8988T (cell line): ENCODE results near the gene SBK1.
"Not testable (repeated sequence)": the region's sequence is repeated elsewhere in the genome, so short reads cannot be mapped to it uniquely, and the experiment has no call there.

Experiments used
- DNase-seq: peaks from one replicate; pipeline ENCODE4 v3.0.0; 2011

Gene SBK1

DNA sequence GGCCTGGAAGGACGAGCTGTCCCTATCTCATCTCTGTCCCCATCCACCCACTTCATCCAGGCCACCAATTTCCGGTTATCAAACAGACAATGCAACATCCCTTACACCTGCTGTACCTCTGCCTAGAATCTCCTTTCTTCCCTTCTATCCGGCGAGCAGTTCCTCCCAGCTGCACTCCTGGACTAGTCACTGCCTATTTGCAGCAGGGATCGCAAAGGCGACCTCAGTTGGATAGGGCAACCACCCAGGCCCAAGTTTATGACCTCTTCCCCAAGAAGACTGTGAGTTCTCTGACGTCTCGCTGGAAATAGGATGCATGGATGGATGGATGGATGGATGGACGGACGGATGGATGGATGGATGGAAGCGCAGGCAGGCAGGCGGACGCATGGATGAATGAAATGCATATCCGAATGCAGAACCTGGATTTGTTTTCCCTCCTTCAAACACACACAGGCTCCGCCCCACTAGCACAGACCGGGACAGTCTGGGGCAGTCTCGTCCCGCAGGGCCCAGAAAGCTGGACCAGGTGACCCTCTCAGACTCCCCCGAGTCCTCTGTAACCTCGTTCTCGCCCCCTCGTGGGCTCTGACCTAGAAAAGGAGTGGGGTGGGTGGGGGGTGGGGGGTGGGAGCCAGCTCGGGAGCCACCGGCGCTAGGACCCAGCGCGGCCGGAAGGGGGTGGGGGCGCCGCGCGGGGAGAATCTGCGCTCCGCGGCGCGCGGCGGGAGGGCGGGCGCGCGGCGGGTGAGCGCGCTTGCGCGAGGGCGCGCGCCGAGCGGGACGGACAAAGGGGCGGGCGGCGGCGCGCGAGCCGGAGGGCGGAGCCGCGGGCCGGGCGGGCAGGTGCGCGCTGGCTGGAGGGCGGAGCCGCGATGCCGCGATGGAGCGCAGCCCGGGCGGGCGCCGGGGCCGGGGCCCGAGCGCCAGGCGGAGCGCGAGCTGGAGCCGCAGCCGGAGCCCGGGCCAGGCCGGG, at the start of gene SBK1:
TSS of gene SBK1 (plus strand) at position 875 of the 976 bp plus-strand sequence. CDS start 24,867 bp downstream, outside the sequence.
- DNase-seq: peak; percentile 92

DNA sequence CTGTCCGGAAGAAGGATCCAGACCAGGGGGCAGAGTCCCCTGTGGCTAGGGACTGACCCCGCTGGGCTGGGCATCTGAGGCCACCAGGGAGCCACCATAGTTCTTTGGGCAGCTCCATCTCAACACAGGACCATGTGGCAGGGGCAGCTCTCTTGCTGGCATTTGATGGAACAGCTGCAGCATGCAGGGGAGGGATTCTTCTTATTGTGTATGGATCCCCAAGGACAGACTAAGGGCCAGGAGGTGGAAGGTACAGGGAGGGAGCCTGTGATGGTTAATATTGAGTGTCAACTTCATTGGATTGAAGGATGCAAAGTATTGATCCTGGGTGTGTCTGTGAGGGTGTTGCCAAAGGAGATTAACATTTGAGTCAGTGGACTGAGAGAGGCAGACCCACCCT, 42.8 kb upstream of the SBK1 start:
- DNase-seq: not testable (repeated sequence)

DNA sequence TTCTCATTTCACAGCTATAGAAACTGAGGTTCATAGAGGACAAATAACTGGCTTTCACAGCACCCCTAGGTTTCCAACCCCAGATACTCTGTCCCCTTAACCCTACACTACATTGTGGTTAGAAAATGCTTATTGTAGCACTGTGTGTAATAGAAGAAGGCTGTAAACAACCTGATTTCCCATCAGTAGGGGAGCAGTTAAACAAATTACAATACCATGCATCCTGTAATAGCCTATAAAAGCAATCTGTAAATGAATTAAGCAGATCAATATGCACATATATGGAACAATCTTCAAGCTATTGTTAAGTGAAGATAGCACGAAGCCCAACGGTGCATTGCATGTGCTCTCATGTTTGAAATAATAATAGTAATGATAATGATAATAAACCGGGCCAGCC, 41.3 kb upstream of the SBK1 start:
- DNase-seq: no peak

DNA sequence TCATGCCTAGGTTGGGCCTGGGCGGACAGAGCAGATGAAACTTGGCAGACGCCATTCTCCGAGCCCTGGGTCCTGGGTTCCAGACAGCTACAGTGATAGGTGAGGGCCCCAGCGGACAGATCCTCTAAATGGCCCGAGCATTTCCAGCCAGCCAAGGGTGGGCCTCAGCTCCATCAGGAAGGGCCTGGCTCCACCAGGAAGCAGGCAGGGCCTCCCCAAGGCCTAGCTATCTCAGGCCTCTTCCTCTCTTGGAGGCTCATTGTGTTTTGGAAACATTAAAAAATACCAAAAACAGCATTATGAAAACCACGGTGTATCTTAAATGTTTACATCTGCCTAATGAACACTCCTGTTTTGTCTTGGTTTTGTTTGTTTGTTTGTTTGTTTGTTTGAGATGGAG, 38.2 kb upstream of the SBK1 start:
- no peak for DNase-seq

DNA sequence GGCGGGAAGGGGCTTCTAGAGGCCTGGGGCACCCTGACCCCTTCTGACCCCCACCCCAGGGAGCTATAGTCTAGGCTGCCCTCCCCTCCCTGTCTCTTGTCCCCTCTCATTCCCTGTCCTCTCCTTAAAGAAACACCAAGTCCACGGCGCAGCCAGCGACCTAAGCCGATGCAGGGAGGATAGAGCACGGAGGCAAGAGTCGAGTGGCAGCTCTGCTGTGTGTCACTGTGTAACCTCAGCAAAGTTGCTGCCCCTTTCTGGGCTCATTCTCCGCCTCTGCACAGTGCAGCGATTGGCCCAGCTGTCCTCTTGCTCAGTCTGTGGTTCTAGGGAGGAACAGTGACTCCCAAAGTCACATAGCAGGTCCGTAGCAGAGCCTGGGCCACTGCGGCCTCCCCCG, 36.5 kb upstream of the SBK1 start:
- DNase-seq: no peak

DNA sequence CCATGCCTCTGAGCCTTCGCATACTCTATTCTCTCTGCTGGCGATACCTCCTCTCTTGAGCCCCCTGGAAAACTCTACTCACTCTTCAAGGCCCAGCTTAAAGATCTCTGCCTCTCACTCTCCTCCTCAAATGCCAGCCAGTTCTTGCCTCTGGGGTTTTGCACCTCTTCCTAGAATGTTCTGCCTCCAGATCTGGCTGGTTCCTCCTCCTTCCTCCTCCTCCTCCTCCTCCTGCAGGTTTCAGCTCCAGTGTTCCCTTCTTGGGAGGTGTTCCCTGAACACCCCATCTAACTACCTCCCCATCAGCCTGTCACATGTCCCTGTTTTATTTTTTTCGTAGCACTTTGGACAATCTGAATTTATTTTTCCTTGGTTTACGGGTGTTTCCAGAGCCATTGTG, 35.1 kb upstream of the SBK1 start:
- no peak for DNase-seq

DNA sequence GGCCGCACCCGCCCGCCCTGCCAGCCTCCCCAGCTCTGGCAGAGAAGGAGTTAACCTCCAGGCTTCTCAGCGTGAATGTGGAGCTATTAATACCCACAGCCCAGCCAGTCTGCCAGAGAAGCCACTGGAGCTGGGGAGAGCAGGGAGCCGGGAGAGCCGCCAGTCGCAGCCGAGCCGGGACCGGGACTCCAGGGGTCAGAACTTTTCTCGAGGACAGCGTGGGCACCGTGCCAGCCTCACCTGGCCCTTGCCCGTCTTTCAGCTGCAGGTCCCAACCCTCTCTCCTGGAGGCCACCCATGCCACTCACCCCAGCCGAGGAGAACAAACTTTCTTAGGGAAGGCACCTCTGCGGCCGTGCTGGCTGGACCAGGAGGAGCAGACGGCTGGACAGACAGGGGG, 33.8 kb upstream of the SBK1 start:
- DNase-seq: no peak

DNA sequence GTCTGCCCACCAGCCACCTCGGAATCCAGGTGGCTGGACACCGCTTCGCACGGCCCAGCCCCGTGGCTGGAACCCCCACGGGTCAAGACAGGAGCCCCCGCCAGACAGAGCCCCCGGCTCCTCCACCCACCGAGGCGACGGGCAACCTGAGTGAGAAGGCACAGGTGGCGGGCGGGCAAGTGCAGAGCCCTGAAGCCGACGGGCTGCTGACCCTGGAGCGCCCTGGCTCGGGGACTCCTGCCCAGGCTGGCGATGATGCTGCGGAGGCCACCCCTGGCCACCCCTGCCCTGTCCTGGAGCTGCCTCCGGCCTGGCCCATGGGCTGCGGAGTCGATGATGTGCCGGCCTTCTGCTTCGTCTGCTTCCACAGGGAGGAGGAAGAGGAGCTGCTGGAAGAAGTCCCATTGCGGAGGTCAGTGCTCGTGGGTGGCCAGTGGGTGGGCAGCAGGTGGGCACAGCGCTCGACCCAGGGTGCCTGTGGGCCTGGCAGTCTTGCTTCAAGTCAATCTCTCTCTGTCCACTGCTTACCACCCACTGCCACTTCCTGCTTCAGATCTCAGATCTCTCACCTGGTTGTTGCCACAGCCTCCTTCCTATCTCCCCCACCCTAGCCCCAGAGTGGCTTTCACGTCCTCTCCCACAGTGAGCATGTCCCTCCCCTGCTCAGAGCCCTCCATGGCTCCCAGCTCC, 33.1 kb upstream of the SBK1 start:
- DNase-seq: no peak

DNA sequence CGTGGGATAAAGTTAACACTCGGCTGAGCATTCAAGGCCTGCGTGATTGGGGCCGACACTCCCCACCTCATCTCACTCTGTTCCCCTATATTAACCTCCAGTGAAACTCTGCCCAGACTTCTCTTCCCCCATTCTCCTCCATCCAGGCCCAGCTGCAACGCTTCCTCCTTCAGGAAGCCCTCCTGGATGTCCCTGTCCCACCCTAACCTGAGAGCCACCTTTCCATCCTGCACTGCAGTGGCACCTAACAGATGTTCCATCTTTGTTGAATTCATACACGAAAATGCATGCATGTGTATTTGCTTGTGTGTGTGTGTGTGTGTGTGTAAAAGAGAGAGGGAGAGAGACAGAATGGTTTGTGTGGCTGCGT, 32.6 kb upstream of the SBK1 start:
- DNase-seq: no peak

DNA sequence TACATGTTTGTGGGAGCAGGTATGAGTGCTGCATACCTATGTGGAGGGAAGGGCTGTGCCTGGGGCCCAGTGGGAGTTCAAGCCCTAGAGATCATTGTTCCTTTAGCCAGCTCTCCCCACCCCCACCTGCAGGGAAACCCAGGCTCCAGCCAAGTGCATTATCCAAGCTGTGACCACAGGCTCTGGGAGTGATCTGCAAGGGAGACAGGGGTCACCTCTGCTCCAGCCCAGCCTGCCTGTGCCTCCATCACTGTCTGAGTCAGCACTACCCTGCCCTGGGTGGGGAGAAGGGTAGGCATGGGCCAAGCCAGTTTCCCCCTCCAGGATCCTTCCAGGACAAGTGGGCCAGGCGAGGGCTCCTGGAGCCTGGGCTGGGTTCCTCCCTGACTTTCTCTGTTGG, 32.1 kb upstream of the SBK1 start:
- no peak for DNase-seq

DNA sequence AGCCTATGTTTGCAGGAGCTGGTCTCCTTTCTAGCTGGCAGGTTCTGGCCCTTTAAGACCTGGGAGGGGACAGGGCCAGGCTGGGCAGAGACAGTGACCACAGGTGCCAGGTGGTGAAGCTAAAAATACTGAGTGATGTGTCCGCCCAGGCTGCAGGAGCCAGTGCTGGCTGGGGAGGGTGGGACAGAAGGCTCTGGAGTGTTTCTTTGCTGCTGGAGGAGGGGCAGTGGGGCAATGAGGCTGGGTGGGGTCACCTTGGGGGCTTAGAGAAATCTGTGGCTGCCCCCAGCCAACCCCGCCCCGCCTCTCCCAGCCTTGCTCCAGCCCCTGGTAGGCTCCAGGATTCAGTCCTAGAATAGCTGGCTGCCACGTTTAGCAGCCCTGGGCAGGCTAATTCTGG, 30.4 kb upstream of the SBK1 start:
- DNase-seq: no peak

DNA sequence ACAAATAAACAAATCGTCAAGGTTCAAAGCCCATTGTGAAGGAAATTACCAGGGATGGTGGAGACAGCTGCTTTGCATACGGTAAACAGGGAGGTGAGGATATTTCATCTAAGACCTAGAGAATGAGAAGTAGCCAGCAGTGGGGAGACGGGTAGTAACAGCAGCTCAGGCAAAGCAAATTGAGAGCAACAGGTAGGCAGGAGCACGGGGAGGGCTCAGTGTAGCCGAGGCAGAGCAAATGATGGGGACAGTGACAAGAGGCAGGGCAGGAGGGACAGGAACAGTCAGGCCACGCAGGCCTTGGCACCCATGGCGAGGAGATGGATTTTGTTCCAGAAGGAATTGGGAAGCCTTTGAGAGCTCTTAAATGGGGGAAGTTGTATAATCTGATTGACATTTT, 29.0 kb upstream of the SBK1 start:
- no peak for DNase-seq

DNA sequence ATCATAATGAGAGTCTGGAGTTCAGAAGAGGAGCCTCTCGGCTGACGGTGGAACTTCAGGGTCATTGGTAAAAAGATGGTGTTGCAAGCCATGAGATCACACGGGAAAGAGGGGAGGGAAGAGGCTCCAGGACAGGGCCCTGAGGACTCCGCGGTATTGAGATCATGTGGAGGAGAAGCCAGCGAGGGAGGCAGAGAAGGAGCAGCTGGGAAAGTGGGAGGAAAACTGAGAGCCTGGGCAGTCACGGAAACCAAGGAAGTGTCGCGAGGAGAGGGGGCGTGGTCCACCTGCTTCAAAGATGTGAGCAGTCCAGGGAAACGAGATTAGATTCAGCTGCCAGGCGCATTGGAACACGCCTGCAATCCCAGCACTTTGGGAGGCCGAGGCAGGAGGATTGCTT, 27.7 kb upstream of the SBK1 start:
- DNase-seq: no peak

DNA sequence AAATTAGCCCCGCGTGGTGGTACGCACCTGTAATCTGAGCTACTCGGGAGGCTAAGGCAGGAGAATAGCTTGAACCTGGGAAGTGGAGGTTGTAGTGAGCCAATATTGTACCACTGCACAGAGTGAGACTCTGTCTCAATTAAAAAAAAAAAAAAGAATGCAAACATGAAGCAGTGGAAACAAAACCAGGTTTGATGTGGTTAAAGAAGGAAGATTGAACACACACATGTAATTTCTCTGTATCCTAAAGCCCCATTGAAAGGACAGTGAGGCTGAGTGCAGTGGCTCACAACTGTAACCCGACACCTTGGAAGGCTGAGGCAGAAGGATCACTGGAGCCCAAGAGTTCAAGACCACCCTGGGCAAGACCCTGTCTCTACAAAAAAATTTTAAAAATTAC, 26.5 kb upstream of the SBK1 start:
- DNase-seq: no peak

DNA sequence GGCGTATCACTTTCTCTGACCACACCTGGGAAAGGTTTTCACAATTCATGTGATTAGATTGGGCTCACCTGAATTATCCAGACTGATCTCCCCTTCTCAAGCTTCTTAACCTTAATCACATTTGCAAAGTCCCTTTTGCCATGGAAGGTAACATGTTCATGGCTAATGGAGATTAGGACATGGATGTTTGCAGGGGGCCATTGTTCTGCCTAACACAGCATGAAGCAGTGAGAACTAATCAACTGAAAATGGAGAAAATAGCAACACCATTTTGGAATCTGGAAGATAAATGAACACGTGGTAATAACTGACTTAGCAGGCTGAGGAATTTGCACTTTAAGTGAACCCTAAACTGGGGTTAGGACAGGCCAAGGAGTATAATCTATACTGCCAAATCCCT, 25.0 kb upstream of the SBK1 start:
- DNase-seq: no peak

DNA sequence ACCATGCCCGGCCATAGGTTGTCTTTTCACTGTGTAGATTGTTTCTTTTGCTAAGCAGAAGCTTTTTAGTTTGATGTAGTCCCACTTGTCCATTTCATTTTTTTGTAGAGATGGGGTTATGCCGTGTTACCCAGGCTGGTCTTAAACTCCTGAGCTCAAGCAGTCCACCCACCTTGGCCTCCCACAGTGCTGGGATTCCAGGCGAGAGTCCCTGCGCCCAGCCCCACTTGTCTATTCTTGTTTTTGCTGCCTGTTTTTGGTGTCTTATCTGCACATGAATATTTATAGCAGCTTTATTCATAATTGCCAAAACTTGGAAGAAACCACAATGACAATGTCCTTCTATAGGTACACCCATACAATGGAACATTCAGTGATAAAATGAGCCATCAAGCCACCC, 18.8 kb upstream of the SBK1 start:
- no peak for DNase-seq

DNA sequence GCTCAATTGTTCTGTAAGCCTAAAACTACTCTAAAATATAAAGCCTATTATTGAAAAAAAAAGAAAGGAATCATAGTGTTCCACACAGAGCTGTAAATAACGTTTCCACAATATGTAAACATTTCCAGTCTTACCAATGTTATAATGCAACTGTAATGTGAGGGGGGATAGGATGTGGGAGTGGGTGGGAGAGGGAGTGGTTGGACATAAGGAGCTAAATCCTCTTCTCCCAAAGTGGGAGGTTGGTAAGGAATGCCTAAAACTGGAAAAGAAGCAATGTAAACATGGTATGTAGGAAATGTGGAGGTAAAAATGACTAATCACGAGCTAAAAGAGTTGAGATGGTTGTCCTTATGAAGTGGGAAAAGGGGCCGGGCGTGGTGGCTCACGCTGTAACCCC, 17.6 kb upstream of the SBK1 start:
- no peak for DNase-seq

DNA sequence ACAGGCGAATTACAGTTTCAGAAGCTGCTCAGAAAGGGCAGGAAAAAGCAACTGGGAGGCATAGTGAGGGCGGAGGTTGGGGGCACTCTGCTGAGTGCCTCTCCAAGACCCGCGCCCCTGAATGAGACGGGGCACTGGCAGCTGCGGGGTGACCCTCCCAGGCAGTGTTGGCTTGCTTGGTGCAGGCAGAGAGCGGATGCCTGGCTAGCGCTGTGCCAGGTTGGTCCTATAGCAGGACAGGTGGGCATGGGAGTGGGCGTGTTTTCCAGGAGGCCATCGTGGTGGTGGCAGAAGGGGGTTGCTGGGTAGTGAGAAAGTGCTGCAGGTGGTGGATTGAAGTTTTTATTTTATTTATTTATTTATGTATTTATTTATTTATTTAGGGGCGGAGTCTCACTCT, 16.0 kb upstream of the SBK1 start:
- no peak for DNase-seq

DNA sequence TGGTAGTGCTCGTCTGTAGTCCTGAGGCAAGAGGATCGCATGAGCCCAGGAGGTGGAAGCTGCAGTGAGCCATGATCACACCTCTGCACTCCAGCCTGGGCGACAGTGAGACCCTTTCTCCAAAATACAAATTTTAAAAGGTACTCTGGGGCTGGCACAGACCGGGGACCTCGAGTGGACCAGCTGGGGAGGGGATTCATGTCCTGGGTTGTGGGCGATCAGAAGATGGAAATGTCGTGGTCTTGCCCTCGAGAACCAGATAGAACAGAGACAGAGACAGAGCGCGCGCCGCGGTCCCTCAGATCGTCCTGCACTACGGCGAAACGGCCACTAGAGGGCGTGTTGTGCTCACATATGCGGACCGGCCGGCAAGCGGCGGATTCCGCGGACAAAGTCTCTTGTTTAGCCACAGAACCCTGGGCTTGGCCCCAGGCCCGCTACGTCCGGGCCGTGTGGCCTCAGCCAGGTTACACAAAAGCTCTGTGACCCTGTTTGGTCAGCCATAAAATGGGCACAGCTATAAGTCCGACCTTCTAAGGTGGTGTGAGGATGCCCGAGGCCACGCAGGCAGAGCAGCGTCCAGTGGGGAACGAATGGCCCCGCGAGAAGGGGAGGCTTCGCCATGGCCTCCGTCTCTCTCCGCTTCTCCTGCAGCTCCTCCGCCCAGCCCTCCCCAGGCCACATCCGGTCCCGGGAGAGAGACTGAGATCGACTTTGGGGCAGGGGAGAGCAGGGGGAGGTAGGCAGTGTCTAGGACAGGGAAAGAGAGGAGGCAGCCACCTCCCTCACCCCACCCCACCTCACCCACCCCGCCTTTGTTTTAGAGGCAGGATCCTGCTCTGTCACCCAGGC, 14.6 kb upstream of the SBK1 start:
- peak; percentile 59 for DNase-seq

DNA sequence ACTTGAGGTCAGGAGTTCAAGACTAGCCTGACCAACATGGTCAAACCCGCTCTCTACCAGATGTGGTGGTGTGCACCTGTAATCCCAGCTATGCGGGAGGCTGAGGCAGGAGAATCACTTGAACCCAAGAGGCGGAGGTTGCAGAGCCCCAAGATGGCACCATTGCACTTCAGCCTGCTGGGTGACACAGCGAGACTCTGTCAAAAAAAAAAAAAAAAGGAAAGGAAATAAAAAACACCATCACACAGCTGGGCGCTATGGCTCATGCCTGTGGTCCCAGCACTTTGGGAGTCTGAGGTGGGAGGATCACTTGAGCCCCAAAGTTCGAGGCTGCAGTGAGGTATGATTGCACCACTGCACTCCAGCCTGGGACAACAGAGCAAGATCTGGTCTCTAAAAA, 13.3 kb upstream of the SBK1 start:
- no peak for DNase-seq

DNA sequence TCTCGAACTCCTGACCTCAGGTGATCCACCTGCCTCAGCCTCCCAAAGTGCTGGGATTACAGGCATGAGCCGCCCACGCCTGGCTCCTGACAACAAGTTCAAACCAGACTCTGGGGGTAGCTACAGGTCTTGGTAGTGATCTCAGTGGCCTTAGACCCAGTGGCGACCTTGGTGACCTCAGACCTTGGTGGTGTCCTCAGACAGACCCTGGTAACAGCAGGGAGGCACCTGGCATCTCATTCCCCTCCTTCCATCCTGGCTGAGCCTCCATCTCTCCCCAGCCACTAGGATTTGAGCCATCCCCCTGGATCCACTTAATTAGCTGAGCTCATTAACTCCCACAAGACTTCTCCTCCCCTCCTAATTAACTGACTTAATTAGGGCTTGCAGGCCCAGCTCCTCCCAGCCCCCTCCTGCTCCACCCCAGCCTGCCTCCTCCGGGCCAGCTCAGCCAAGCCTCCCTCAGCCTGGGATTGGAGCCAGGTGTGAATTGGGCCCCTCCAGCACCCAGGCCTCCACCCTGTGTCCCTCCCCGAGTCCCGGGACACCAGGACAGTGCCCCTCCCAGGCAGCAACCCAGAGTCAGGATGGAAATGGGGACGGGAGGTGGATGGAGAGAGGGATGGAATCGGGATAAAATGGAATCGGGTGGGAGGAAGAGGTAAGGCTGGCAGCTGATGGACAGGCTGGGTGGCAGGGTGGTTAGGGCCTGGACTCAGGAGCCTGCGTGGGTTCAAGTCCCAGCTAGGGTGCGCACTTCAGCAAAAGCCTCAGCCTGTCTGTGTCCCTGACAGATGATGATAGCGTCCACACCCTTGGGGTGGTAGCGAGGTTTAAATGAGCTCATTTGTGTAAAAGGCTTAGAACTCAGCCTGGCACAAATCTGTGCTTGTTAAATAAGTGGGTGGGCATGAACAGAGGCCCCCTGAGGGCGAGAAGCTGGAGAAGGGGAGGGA, 11.2 kb upstream of the SBK1 start:
- no peak for DNase-seq

DNA sequence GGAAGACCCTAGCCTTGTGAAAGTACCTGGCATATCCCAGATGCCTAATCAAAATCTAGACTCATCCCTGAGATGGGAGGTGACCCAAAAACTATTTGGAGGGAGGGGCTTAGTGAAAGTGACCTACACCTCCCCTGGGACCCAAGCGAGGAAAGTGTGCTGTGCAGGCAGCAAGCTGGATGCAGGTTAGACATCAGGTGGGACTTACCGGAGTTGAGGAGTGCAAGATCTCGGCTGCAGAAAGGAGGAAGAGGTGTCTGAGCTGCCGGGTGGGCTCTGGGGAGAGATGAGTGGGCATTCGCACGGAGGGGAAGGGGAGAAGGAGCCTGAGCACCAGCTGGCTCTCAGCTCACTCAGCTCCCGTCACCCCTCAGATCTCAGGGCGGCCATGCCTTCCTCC, 10.3 kb upstream of the SBK1 start:
- DNase-seq: no peak
